Panc1 (cell line): ENCODE results near the gene PLCH1. TPM values are rescaled to one million over a fixed set of nuclear protein-coding genes. Genes with fewer than 3 reads are reported as not detected.

Experiments used
- ATAC-seq: fragments of 200-7000 bp; cut with Tn5 transposase; 2 replicates; pipeline ENCODE4 v1.9.1; 2020; ENCODE audit warnings: mild to moderate bottlenecking, moderate library complexity
- BruUV-seq: library from RNA; stranded (reverse); fragments of 400-500 nt; replicated peaks from 2 replicates; lab custom pipeline; 2021; lab: Mats Ljungman, UMichigan
- CTCF ChIA-PET: fragments of 300-600 bp; sonication (Branson Sonifier 250); formaldehyde crosslinking; loops from one replicate; lab custom pipeline; 2022; ENCODE audit warnings: antibody characterized with exemption; lab: Charles Lee
- POLR2A ChIA-PET: fragments of 300-600 bp; sonication (Branson Sonifier 250); formaldehyde crosslinking; loops from one replicate; lab custom pipeline; 2022; ENCODE audit warnings: antibody characterized with exemption; lab: Charles Lee
- DNase-seq: peaks from one replicate; pipeline ENCODE4 v3.0.0-alpha.2; 2010; ENCODE audit warnings: low read depth, low spot score
- H3K27ac ChIP-seq: 2 replicates; pipeline ENCODE4 v1.5.1; 2011; ENCODE audit warnings: mild to moderate bottlenecking, low read length, inconsistent platforms
- H3K27me3 ChIP-seq: fragments of 200-500 bp; sonication (Bioruptor generic); 2 replicates; pipeline ENCODE4 v1.6.0; 2014; ENCODE audit warnings: low read length, inconsistent platforms; ENCODE audit not compliant: control insufficient read depth, insufficient read depth
- H3K36me3 ChIP-seq: fragments of 200-500 bp; sonication (Bioruptor generic); 2 replicates; pipeline ENCODE4 v1.5.1; 2014; ENCODE audit warnings: inconsistent platforms, mild to moderate bottlenecking, low read length, moderate library complexity; ENCODE audit not compliant: control insufficient read depth, insufficient read depth
- H3K4me1 ChIP-seq: 2 replicates; pipeline ENCODE4 v1.5.1; 2011; ENCODE audit warnings: inconsistent platforms, mild to moderate bottlenecking, low read length, moderate library complexity; ENCODE audit not compliant: control insufficient read depth, insufficient read depth
- H3K4me3 ChIP-seq, 2 experiments: 2 replicates each; pipeline ENCODE4 v1.5.1; 2011 to 2012; ENCODE audit warnings: low read depth in 2 of 2, low read length in 2 of 2, mild to moderate bottlenecking in 2 of 2, inconsistent platforms in 1 of 2, moderate library complexity in 1 of 2
- H3K9me3 ChIP-seq: fragments of 200-500 bp; sonication (Bioruptor generic); 2 replicates; pipeline ENCODE4 v1.5.1; 2014; ENCODE audit warnings: low read depth, mild to moderate bottlenecking, inconsistent platforms, low read length, moderate library complexity; ENCODE audit not compliant: control insufficient read depth, insufficient read depth
- POLR2AphosphoS5 ChIP-seq: IDR thresholded peaks from 2 replicates; pipeline ENCODE4 v1.6.1; 2012; ENCODE audit warnings: mild to moderate bottlenecking, low read depth, low read length, moderate library complexity
- SIN3A ChIP-seq: IDR thresholded peaks from 2 replicates; pipeline ENCODE4 v1.6.1; 2012; ENCODE audit warnings: low read depth, mild to moderate bottlenecking, low read length, moderate library complexity, borderline replicate concordance; ENCODE audit not compliant: insufficient read depth
- TCF7L2 ChIP-seq: IDR thresholded peaks from 2 replicates; pipeline ENCODE4 v1.6.1; 2011; ENCODE audit warnings: mild to moderate bottlenecking, low read depth, low read length, inconsistent platforms
- in situ Hi-C: cut with HindIII; loops from 2 replicates; pipeline ENCODE4 v1.10.0; 2016; ENCODE audit warnings: low sequenced_read_pairs, low pct_unique_long_range_greater_than_20kb
- intact Hi-C: fragments of 100-400 bp; cut with micrococcal nuclease; formaldehyde crosslinking; loops from one replicate; pipeline ENCODE4 v1.10.0; 2022; ENCODE audit not compliant: unreplicated experiment
- total RNA-seq: library from RNA; stranded (reverse); gene quantifications from one replicate; pipeline ENCODE4 v1.2.1, GENCODE V29; 2021; ENCODE audit not compliant: unreplicated experiment
- TF ChIP-seq, protein P1 (sequence below): fragments of 450-650 bp; IDR thresholded peaks from 2 replicates; pipeline ENCODE4 v1.5.1; 2017; ENCODE audit warnings: mild to moderate bottlenecking
- TF ChIP-seq, protein P2 (sequence below), 2 experiments: IDR thresholded peaks; 2 replicates each; pipeline ENCODE4 v1.6.1; 2011 to 2012; ENCODE audit warnings: low read depth in 2 of 2, control low read depth in 1 of 2, low read length in 1 of 2, mild to moderate bottlenecking in 1 of 2, moderate library complexity in 1 of 2; ENCODE audit not compliant: insufficient read depth in 1 of 2

The PLCH1 gene
- total RNA-seq, 1 experiment from 2014 or later, result 0.03 TPM

DNA sequence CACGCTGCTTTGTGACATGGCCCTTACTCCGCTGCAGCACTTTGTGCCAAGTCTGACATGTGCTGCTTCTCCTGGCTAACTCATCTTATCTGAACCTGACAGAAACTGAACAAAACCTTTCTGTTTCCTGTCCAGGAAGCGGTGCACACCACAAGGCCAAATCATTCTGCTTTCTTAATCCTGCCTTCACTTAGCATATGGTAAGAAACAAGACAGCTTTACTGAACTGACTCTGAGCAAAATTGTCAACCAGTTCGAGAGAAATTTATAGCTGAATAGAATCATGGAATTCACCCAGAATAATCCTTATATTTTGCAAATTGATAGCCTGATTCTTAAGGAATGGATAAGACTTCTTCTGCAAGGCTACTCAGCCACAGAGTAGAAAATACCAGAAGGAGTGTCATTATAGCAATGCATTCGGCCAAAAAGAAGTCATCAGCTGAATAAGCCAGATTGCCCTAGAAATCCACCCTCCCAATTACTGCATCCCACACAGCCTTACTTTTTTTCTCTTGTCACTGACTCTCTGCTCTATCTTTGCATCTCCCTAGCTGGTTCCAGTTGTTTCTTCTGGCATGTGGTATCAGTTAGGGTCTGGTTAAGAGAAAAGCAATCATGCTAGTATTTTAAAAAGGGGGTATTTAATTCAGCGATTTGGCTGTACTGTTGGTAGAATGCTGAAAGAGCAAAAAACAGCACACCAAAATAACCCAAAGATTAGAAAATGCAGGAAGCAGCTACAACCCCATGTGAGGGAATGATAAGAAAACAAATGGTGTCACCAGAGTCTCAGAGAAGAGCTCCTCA, 409.8 kb downstream of the PLCH1 start:
- Histone ChIP-seq H3K4me1 (no peaks in the 10 kb centered on the region), H3K4me3 (no peak overlapping the region), H3K27me3 (no peaks in the 10 kb centered on the region; the same call in 1 of the 2 replicates), H3K36me3 (no peaks in the 10 kb centered on the region), H3K9me3 (no peaks in the 10 kb centered on the region), H3K27ac (no peak overlapping the region)
- ChIA-PET POLR2A (no interaction called here), CTCF (no interaction called here)
- DNase-seq (no peak), ATAC-seq (no peak)
- no TSS peak for BruUV-seq
- intact Hi-C loops, result no loop called here
- in situ Hi-C loops, result no loop called here
- TF ChIP-seq, protein P1, sequence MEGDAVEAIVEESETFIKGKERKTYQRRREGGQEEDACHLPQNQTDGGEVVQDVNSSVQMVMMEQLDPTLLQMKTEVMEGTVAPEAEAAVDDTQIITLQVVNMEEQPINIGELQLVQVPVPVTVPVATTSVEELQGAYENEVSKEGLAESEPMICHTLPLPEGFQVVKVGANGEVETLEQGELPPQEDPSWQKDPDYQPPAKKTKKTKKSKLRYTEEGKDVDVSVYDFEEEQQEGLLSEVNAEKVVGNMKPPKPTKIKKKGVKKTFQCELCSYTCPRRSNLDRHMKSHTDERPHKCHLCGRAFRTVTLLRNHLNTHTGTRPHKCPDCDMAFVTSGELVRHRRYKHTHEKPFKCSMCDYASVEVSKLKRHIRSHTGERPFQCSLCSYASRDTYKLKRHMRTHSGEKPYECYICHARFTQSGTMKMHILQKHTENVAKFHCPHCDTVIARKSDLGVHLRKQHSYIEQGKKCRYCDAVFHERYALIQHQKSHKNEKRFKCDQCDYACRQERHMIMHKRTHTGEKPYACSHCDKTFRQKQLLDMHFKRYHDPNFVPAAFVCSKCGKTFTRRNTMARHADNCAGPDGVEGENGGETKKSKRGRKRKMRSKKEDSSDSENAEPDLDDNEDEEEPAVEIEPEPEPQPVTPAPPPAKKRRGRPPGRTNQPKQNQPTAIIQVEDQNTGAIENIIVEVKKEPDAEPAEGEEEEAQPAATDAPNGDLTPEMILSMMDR, result no peak
- no peak for TF ChIP-seq POLR2AphosphoS5

DNA sequence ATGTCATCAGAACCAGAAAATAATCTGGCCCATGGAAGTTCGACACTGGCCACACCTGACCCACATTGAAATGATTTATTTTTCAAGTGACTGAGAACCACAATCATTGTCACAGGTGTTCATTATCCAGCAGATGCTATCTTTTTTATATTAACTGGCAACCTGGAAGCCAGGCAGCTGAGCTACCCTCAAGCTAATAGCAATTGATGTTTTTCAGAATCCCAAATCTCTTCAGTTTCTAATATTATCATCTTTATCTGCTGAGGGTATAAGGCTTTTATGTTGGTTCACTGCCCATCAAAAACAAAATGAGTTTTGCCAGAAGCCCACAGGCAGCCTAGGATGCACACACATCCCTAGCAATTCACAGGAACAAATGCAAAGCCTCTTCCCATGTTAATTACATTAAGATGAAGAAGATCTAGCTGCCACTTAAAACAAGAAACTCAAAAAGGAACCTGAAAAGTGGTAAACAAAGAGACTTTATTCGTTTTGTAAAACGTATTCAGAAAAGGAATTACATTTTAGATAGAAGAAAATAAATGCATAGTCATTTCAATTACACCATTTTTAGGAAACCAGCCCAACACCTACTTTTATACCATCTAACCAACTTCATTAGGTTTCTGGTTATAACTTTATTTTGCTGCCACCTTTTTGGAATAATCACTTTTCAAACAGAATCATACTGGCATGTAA, 410.5 kb downstream of the PLCH1 start:
- ATAC-seq (no peak), DNase-seq (no peak)
- ChIA-PET POLR2A (no interaction called here), CTCF (no interaction called here)
- intact Hi-C loops, result no loop called here
- in situ Hi-C loops, result no loop called here
- no peaks in the 10 kb centered on the region for H3K36me3 ChIP-seq
- BruUV-seq, result no TSS peak
- no peaks in the 10 kb centered on the region; the same call in 1 of the 2 replicates for H3K27me3 ChIP-seq
- H3K4me3 ChIP-seq, result no peak overlapping the region
- no peak for TF ChIP-seq POLR2AphosphoS5
- TF ChIP-seq, protein P2, sequence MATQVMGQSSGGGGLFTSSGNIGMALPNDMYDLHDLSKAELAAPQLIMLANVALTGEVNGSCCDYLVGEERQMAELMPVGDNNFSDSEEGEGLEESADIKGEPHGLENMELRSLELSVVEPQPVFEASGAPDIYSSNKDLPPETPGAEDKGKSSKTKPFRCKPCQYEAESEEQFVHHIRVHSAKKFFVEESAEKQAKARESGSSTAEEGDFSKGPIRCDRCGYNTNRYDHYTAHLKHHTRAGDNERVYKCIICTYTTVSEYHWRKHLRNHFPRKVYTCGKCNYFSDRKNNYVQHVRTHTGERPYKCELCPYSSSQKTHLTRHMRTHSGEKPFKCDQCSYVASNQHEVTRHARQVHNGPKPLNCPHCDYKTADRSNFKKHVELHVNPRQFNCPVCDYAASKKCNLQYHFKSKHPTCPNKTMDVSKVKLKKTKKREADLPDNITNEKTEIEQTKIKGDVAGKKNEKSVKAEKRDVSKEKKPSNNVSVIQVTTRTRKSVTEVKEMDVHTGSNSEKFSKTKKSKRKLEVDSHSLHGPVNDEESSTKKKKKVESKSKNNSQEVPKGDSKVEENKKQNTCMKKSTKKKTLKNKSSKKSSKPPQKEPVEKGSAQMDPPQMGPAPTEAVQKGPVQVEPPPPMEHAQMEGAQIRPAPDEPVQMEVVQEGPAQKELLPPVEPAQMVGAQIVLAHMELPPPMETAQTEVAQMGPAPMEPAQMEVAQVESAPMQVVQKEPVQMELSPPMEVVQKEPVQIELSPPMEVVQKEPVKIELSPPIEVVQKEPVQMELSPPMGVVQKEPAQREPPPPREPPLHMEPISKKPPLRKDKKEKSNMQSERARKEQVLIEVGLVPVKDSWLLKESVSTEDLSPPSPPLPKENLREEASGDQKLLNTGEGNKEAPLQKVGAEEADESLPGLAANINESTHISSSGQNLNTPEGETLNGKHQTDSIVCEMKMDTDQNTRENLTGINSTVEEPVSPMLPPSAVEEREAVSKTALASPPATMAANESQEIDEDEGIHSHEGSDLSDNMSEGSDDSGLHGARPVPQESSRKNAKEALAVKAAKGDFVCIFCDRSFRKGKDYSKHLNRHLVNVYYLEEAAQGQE (IDR thresholded peaks at IDR 0.05; ENCODE audit: insufficient read depth in 1 of 2, low read depth in 2 of 2, low read length in 1 of 2), result no peak
- TF ChIP-seq, protein P1, result no peak
- TF ChIP-seq SIN3A, result no peak
- TF ChIP-seq TCF7L2, result no peak
- no peaks in the 10 kb centered on the region for H3K4me1 ChIP-seq
- no peak overlapping the region for H3K27ac ChIP-seq
- H3K9me3 ChIP-seq, result no peaks in the 10 kb centered on the region
